ENCODE data around the gene TNF.

Gene TNF

GRCh38 chr6:31543639-31544038, 31.7 kb upstream of the TNF start:
- in situ Hi-C loops (cut with MboI; ENCODE audit: low sequenced_read_pairs) = no loop called here

DNA sequence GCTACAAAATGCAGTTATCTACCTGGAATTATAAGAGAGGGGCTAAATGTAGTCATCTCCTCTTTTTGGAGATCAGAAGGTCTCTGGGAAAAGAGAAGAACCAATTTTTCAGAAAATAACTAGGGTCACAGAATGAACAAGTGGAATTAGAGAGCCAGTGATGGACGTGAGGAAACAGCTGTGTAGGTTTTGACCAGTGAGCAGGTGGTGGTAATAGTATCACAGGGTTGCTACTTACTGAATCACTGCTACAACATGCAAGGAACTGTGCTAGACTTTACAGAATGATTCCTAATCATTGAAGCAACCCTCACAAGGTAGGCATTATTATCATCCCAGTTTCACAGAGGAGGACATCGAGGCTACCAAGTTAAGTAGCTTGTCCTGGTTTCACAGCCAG, 30.7 kb upstream of the TNF start:
- in situ Hi-C loops (cut with MboI; ENCODE audit: low sequenced_read_pairs) = no loop called here

- in situ Hi-C loops (cut with MboI; ENCODE audit: low sequenced_read_pairs) = no loop called here
Measured at GRCh38 chr6:31545291-31545690, 30.1 kb upstream of the TNF start.

- in situ Hi-C loops (cut with MboI; ENCODE audit: low sequenced_read_pairs) = no loop called here
Measured at GRCh38 chr6:31546339-31546957, 28.9 kb upstream of the TNF start, which contains the start of gene ATP6V1G2. ATP6V1G2 (minus strand) TSS chr6:31546608; CDS start chr6:31546559, 49 bp downstream.

DNA sequence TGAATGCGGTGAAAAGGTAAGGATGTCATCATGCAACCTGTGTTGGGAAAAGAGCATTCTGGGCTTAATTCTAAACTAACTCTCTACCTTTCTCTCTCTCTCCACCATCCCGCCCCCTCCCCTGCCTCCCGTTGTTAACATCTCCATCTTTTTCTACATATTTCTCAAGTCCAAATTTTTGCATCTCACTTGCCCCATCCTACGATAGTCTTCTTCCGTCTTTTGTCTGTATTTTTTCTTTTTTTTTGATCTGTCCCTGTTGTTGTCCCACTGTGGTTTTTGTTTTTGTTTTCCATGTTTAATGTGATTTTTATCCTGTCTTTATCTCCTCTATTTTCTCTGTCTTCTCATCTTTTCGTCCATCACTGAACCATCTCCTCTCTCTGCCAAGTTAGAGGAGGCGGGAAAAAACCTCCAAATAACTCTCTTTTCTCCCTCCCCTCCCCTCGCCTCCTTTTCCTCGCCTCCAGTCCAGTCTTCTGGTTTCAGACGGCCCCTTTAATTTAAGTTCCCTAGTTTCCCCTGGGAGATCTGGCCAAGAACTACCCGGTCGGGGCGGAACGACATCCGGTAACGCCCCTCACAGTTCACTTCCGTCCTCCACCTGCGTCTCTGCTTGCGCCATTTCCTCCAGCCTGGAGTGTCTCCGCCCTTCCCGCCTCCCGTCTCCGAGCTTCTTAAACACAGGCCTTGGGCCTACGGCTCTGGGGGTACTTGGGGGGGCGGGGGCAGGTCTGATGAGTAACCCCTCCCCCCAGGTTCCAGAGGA, 28.2 kb upstream of the TNF start, which contains the start of gene NFKBIL1:
Gene NFKBIL1 (plus strand): TSS at position 651 of the 769 bp plus-strand sequence. CDS start 87 bp downstream, at position 738.
- in situ Hi-C loops (cut with MboI; ENCODE audit: low sequenced_read_pairs) = no loop called here

- in situ Hi-C loops (cut with MboI; ENCODE audit: low sequenced_read_pairs) = no loop called here
Measured at GRCh38 chr6:31547727-31548543, 27.4 kb upstream of the TNF start.

- in situ Hi-C loops (cut with MboI; ENCODE audit: low sequenced_read_pairs) = no loop called here
Measured at GRCh38 chr6:31548544-31548873, 26.9 kb upstream of the TNF start.

DNA sequence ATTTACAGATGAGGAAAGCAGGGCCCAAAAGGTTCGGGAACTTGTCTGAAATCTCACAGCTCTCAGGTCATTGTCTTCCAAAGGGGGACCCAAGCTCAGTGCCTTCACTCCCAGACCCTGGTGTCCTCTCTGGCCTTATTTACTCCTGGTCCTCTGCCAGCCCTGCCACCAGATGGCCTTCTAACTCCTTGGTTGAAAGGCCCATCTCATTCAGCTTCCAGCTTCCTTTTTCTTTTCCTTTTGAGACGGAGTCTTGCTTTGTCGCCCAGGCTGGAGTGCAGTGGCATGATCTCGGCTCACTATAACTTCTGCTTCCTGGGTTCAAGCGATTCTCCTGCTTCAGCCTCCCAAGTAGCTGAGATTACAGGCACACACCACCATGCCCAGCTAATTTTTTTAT, 24.0 kb upstream of the TNF start:
- in situ Hi-C loops (cut with MboI; ENCODE audit: low sequenced_read_pairs) = loop anchor here (5.0 kb wide), 1 partner anchor 46 kb away; no protein-coding TSS in a partner anchor

DNA sequence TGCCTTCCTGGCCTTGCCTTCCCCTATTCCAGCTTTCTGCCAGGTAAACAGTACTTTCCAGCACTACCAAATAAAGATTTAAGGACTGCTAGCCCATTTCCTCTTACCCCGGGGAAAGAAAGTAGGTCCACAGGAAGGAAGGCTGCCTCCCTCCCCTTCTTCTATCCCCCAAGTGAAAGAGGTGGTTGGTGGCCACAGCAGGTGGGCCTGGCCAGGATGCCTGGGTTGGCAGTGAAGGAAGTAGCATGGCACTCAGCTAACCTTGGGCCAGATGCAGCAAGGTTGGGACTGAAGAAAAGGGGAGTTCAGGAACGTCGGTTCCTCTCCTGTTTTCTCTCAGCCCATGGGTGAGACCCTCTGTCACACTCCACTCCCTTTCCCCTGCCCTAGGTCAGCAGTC, 19.1 kb upstream of the TNF start:
- in situ Hi-C loops (cut with MboI; ENCODE audit: low sequenced_read_pairs) = no loop called here

DNA sequence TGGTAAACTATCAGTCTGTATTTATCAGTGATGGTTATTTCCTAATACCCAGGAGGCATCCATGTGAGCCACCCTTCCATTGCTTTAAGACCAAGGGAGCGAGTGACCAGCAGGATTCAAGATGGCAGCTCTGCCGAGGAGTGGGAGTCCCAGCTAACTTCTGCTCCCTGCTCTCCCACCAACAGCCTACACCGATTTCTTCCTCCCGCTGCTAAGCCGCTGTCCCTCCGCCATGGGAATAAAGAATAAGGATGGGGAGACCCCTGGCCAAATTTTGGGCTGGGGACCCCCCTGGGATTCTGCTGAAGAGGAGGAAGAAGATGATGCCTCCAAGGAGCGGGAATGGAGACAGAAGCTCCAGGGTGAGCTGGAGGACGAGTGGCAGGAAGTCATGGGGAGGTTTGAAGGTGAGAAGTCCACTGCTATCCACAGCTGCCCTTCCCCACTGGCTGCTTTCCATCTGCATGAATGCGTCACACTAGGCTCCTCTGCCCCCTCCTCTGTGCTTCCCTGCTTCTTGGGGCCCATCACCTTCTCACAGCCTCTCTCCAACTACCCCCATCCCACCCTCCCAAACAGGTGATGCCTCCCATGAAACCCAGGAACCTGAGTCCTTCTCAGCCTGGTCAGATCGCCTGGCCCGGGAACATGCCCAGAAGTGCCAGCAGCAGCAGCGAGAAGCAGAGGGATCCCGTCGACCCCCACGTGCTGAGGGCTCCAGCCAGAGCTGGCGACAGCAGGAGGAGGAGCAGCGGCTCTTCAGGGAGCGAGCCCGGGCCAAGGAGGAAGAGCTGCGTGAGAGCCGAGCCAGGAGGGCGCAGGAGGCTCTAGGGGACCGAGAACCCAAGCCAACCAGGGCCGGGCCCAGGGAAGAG, 17.7 kb upstream of the TNF start:
- in situ Hi-C loops (cut with MboI; ENCODE audit: low sequenced_read_pairs) = no loop called here

DNA sequence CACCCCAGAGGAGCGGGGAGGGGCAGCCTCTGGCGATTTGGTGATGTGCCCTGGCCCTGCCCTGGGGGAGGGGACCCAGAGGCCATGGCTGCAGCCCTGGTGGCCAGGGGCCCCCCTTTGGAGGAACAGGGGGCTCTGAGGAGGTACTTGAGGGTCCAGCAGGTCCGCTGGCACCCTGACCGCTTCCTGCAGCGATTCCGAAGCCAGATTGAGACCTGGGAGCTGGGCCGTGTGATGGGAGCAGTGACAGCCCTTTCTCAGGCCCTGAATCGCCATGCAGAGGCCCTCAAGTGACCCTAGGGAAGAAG, 17.1 kb upstream of the TNF start:
- in situ Hi-C loops (cut with MboI; ENCODE audit: low sequenced_read_pairs) = no loop called here

- in situ Hi-C loops (cut with MboI; ENCODE audit: low sequenced_read_pairs) = no loop called here
Measured at GRCh38 chr6:31558631-31559500, 16.5 kb upstream of the TNF start.

DNA sequence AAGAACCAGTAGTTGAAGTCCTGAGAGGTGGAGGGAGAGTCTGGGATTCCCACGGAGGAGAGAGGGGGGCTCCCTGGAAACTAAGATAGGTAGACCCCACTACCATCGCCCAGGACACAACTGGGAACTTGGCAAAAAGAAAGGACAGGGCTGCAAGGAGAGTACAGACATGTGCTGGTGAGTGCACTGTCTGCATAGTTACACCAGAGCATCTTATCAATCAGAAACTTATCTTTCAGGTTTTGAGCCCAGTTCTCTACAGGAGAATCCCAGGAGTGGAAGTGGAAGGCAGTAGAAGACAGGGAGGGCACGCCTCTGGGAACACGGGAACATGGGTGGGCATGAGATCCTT, 15.8 kb upstream of the TNF start:
- in situ Hi-C loops (cut with MboI; ENCODE audit: low sequenced_read_pairs) = no loop called here

- in situ Hi-C loops (cut with MboI; ENCODE audit: low sequenced_read_pairs) = no loop called here
Measured at GRCh38 chr6:31559958-31560696, 15.2 kb upstream of the TNF start.

DNA sequence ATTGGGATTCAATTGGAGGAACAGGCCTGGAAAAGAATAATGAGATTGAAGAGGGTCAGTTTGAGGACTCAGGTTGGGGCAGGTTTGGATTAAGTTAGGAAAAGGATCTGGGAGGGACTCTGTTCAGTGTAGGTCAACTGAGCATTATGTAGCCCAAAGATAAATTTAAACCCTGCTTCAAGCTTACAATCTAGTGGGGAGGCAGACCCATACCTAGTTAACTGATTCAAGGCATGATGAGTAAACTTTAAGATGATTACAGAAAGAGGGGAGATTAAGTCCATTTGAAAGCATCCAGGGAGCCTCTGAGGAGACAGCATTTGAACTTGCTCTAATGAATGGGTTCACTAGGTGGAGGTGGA, 14.7 kb upstream of the TNF start:
- in situ Hi-C loops (cut with MboI; ENCODE audit: low sequenced_read_pairs) = no loop called here

GRCh38 chr6:31567531-31568370, 7.6 kb upstream of the TNF start:
- in situ Hi-C loops (cut with MboI; ENCODE audit: low sequenced_read_pairs) = no loop called here

DNA sequence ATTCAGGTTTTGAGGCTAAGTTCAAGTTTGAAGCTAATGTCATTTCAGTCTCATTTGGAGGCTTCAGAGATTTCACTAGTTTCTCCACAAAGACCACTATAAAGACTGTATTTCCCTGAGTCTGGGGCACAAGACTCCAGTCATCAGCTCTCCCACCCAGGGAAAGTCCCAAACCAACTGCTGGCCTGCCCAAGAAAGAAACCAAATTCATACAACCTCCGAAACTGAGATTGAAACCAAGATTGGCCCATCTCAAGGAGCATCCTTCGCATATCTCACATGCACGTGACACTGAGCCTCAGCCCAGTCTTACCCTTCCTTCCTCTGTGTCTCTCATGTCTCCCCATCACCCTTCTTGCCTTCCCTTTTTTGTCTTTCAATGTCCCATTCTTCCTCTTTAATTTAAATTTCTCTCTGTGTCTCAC, 6.8 kb upstream of the TNF start:
- in situ Hi-C loops (cut with MboI; ENCODE audit: low sequenced_read_pairs) = no loop called here

DNA sequence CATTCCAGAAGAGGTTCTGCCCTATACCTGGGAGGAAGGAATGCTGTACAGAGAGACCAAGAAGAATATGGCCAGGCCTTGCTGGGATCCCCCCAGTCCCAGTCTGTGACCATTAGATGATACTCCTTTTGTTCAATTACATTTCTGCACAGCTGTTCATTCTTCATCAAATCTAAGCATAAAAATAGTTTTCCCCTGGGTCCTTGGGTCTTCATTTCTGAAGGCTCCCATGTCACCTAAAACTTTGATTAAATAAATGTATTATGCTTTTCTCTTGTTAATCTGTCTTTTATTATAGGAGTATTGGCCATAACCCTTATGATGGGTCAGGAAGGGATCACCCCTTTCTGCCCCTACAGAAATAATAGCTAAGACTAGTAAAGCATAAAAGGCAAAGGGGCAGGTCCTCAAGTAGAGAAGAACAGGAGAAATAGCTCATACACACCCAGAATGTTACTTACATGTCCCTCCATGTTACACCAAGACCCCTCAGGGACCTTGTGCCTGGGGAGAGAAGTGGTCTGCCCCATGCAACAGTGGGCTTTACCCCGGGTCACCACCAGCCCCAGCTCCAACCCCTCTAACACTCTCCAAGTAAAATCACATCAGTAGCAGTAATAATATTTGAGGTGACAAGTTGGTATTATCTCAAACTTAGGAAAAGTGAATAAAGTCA, 5.4 kb upstream of the TNF start:
- in situ Hi-C loops (cut with MboI; ENCODE audit: low sequenced_read_pairs) = no loop called here
